Measurements from ENCODE around the gene NXPH1. TPM values are rescaled to one million over a fixed set of nuclear protein-coding genes. Genes with fewer than 3 reads are reported as not detected.
A peak's percentile ranks its signal among the peaks of the same experiment; 100 is the strongest.

NXPH1 gene
- total RNA-seq, 4 donors from 2014 or later = not detected

DNA sequence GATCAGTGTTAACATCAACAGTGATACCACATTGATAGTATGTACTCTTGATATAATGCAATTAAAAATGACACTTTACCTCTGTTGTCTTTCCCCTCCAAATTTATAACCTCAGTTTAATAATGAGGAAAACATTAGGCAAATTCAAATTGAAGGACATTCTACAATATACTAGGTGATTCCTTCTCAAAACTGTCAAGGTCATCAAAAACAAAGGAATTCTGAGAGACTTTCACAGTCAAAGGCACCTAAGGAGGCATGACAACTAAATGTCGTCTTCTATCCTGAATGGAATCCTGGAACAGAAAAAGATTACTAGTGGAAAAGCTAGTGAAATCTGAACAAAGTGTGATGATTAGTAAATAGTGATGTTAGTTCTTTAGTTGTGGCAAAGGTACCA lies 22.3 kb upstream of the NXPH1 start:
- no peaks in the 10 kb centered on the region for H3K4me1 ChIP-seq
- 97% methylated on average over 1 of the region's 1 CpG for WGBS
- H3K36me3 ChIP-seq = no peaks in the 10 kb centered on the region
- H3K27me3 ChIP-seq = no peaks in the 10 kb centered on the region
- TF ChIP-seq POLR2A (IDR thresholded peaks at IDR 0.05) = no peak
- no peak for TF ChIP-seq EP300 (IDR thresholded peaks at IDR 0.05)
- DNase-seq (ENCODE audit: low spot score in 2 of 2) = no peak
- H3K4me3 ChIP-seq = no peak overlapping the region
- H3K27ac ChIP-seq = no peak overlapping the region
- H3K9me3 ChIP-seq = no peaks in the 10 kb centered on the region

DNA sequence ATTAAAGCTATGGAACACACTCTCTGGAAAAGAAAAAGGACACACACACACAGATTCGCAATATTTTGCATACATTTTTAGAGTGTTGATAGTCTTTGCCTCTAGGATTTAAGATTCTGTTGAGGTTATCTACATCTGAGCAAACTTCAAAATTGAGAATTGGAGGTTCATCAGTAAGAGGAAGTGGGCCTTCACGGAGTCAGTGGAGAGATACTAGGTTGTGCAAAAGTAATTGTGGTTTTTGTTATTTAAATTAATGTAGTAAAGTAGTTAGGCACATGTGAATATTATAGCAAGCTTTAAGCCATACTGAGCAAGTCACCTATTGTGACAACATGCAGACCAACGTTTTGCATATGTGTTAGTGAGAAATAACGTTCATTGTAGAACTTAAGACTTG lies 19.8 kb upstream of the NXPH1 start:
- Histone ChIP-seq H3K27me3 (no peaks in the 10 kb centered on the region), H3K27ac (no peak overlapping the region), H3K4me3 (no peak overlapping the region), H3K9me3 (no peaks in the 10 kb centered on the region), H3K4me1 (no peaks in the 10 kb centered on the region), H3K36me3 (no peaks in the 10 kb centered on the region)
- no peak for DNase-seq (ENCODE audit: low spot score in 2 of 2)
- TF ChIP-seq POLR2AphosphoS5 (IDR thresholded peaks at IDR 0.05) = no peak
- TF ChIP-seq EP300 (IDR thresholded peaks at IDR 0.05) = no peak
- TF ChIP-seq POLR2A (IDR thresholded peaks at IDR 0.05) = no peak
- TF ChIP-seq, protein P1, sequence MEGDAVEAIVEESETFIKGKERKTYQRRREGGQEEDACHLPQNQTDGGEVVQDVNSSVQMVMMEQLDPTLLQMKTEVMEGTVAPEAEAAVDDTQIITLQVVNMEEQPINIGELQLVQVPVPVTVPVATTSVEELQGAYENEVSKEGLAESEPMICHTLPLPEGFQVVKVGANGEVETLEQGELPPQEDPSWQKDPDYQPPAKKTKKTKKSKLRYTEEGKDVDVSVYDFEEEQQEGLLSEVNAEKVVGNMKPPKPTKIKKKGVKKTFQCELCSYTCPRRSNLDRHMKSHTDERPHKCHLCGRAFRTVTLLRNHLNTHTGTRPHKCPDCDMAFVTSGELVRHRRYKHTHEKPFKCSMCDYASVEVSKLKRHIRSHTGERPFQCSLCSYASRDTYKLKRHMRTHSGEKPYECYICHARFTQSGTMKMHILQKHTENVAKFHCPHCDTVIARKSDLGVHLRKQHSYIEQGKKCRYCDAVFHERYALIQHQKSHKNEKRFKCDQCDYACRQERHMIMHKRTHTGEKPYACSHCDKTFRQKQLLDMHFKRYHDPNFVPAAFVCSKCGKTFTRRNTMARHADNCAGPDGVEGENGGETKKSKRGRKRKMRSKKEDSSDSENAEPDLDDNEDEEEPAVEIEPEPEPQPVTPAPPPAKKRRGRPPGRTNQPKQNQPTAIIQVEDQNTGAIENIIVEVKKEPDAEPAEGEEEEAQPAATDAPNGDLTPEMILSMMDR (IDR thresholded peaks at IDR 0.05) = no peak
- WGBS = 83% methylated on average over 4 of the region's 4 CpGs

DNA sequence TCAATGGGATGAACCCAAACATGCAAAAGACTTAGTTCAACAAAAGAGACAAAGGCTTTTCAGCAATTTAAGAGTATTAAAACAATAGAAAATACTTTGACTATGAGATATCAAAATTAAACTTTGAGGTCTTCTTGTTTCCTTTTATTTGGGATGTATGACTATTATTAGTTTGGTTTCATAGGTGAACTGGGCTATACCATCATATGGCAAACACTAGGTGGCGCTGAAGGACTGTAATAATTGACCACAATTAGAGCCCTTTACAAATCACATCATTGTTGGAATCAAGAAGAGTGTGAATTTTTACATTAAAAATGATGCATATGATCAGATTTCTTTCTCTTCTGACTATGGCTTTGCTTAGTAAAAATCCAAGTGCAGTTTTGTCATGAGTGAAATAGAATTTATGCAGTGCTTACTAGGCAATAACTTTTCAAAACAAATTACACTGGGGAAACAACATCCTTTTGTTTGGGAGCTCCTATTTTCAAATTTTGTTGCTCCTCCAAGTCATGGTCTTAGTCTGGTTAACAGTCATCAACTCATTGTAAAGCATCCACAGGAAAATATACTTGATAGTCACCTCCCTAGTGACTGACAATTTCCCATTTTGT lies 14.7 kb upstream of the NXPH1 start:
- TF ChIP-seq POLR2AphosphoS5 (IDR thresholded peaks at IDR 0.05) = no peak
- TF ChIP-seq, protein P1 (IDR thresholded peaks at IDR 0.05) = peak; percentile 49 to 52
- Histone ChIP-seq H3K4me3 (no peak overlapping the region), H3K9me3 (no peaks in the 10 kb centered on the region), H3K27ac (no peak overlapping the region), H3K36me3 (no peaks in the 10 kb centered on the region), H3K27me3 (no peaks in the 10 kb centered on the region), H3K4me1 (no peaks in the 10 kb centered on the region)
- WGBS = 0% methylated on average over 1 of the region's 1 CpG
- DNase-seq (ENCODE audit: low spot score in 2 of 2) = no peak

DNA sequence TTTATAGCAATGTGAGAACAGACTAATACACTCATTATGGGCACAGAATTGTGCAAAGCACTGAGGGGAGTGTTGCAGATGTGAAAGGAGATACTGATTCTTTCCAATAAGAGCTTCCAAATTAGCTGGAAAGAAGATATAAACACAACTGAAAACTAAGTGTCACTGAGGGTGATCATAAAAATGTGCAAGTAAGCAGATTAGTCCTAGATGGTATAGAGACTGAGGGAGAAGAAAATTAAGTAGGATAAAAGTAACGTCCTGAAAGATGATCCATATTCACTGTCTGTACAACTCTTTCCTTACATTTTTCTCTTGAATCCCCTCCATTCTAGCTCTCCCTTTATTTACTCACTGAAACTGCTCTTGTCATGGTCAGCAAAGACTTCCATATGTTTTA lies 11.2 kb upstream of the NXPH1 start:
- no peaks in the 10 kb centered on the region for H3K4me1 ChIP-seq
- DNase-seq (ENCODE audit: low spot score in 2 of 2) = no peak
- no peak for TF ChIP-seq POLR2AphosphoS5 (IDR thresholded peaks at IDR 0.05)
- no peak for TF ChIP-seq POLR2A (IDR thresholded peaks at IDR 0.05)
- TF ChIP-seq, protein P1 (IDR thresholded peaks at IDR 0.05) = no peak
- no peak for TF ChIP-seq EP300 (IDR thresholded peaks at IDR 0.05)
- peaks cover 21% of the 10 kb centered on the region for H3K27me3 ChIP-seq
- H3K27ac ChIP-seq = no peak overlapping the region
- no peaks in the 10 kb centered on the region for H3K36me3 ChIP-seq
- WGBS = 82% methylated on average over 1 of the region's 1 CpG
- H3K9me3 ChIP-seq = no peaks in the 10 kb centered on the region
- no peak overlapping the region for H3K4me3 ChIP-seq

DNA sequence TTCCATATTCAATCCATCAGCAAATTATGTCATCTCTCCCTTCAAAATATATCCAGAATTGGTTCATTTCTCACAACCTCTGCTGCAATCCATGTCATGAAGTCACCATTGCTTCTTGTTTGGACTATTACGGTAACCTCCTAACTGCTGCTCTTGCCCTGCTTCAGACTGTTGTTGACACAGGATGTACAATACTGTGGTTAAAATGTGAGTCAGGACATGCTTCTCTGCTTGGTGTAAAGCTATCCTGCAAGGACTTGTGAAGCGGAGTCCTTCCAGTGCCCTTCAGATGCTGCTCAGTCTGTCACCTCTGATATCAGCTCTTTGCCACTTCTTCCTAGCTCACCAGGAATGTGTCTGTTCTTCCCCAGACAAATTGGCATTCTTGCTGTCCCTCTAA lies 10.4 kb upstream of the NXPH1 start:
- no peaks in the 10 kb centered on the region for H3K36me3 ChIP-seq
- DNase-seq (ENCODE audit: low spot score in 2 of 2) = no peak
- no peak for TF ChIP-seq POLR2AphosphoS5 (IDR thresholded peaks at IDR 0.05)
- no peak for TF ChIP-seq POLR2A (IDR thresholded peaks at IDR 0.05)
- TF ChIP-seq, protein P1 (IDR thresholded peaks at IDR 0.05) = no peak
- TF ChIP-seq EP300 (IDR thresholded peaks at IDR 0.05) = no peak
- WGBS = 100% methylated on average over 2 of the region's 2 CpGs
- no peaks in the 10 kb centered on the region for H3K4me1 ChIP-seq
- no peaks in the 10 kb centered on the region for H3K9me3 ChIP-seq
- no peak overlapping the region for H3K27ac ChIP-seq
- H3K4me3 ChIP-seq = no peak overlapping the region
- H3K27me3 ChIP-seq = peaks cover 21% of the 10 kb centered on the region

DNA sequence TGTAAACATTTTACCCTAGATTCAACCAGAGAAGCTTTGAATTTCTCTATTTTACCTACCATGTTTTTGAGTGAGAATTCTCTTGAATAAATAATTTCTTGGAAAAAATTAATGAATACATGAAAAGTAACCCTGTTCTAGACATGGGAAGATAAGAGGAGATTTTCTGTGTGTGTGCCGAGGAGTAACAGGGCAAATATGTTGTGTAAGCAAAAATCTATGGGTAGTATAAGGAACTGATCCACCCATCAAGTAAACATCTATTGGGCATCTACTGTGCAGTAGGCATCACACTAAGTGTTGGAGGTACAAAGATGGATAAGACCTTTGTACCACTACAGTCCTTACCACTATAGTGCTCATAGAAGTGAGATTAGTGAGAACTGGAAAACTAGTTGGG lies 8.2 kb upstream of the NXPH1 start:
- H3K36me3 ChIP-seq = no peaks in the 10 kb centered on the region
- 94% methylated on average over 1 of the region's 1 CpG for WGBS
- DNase-seq (ENCODE audit: low spot score in 2 of 2) = no peak
- H3K9me3 ChIP-seq = no peaks in the 10 kb centered on the region
- H3K4me1 ChIP-seq = no peaks in the 10 kb centered on the region
- H3K27ac ChIP-seq = no peak overlapping the region
- H3K4me3 ChIP-seq = no peak overlapping the region
- no peak for TF ChIP-seq POLR2A (IDR thresholded peaks at IDR 0.05)
- no peak for TF ChIP-seq POLR2AphosphoS5 (IDR thresholded peaks at IDR 0.05)
- TF ChIP-seq, protein P1 (IDR thresholded peaks at IDR 0.05) = no peak
- TF ChIP-seq EP300 (IDR thresholded peaks at IDR 0.05) = no peak
- H3K27me3 ChIP-seq = peaks cover 26% of the 10 kb centered on the region
